NCI-H2029 treated with DMSO at 0.1 percent for 48 hours (cell line): ENCODE data around the gene GADD45A.
A peak's percentile ranks its signal among the peaks of the same experiment; 100 is the strongest.

Experiments
- DNase-seq: peaks from one replicate; lab custom pipeline; 2025; lab: John Stamatoyannopoulos, UW

GADD45A gene

DNA sequence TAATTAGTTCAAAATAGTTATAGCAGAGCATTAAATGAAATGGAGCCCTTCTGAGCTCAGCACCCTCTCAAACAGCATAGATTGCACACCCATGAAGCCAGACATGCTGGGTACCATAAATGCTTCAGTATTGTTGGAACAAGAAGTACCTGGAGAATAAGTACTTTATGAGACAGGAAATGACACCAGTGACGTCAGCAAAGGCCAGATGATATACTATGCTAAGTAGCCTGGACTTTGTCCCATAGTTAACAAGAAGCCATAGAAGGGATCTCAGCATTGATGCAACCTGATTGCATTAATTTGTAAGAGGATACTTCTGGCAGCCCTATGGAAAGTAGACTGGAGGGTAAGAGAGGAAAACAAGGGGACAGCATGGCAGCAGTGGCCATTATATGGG, 16.3 kb upstream of the GADD45A start:
- no peak for DNase-seq

DNA sequence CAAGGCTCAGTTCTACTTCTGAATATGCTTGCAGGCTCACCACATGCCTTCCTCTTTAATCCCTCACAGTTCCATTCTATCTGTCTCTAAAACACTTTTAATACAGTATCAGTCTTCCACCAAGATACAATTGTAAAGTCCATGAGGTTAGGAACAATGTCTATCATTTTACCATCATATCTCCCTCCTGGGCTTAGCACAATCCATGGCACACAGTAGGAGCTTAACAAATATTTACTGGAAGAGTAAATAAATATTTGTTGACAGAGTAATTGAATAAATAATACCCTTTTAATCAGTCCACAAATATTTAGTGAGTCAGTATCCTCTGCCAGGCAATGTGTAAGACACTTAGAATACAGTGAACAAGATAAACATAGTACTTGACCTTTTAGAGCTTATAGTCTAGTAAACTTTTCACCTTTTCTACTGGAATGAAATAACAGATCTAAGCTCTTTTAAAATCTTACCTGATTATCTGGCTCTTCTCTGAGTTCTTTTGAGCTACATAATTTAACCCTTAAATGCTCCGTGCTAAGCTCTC, 12.7 kb upstream of the GADD45A start:
- peak; percentile 18 for DNase-seq

DNA sequence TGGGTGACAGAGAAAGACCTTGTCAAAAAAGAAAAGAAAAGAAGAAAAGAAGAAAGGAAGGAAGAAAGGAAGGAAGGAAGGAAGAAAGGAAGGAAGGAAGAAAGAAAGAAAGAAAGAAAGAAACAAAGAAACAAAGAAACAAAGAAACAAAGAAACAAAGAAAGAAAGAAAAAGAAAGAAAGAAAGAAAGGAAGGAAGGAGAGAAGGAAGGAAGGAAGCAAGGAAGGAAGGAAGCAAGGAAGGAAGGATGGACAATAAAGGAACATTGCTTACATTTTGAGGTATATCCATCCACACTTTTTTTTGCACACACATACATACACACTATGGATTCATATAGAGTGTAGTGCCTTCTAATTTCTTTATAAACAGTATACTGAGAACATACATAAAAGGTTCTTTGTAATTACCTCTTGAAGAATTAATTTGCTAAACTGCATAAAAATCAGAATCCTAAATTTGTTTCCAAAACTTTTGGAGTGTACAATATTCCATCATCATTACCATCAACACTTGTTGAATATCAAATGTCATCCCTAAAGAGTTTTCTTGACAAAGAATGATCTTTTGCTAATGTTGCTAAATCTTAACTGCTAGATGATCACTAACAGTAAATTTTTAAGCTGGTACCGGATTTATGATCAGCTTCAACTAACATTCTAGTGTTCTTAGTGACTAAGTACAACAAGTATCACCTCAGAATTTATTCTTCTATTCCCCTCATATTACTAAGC, 11.4 kb upstream of the GADD45A start:
- DNase-seq, result no peak

DNA sequence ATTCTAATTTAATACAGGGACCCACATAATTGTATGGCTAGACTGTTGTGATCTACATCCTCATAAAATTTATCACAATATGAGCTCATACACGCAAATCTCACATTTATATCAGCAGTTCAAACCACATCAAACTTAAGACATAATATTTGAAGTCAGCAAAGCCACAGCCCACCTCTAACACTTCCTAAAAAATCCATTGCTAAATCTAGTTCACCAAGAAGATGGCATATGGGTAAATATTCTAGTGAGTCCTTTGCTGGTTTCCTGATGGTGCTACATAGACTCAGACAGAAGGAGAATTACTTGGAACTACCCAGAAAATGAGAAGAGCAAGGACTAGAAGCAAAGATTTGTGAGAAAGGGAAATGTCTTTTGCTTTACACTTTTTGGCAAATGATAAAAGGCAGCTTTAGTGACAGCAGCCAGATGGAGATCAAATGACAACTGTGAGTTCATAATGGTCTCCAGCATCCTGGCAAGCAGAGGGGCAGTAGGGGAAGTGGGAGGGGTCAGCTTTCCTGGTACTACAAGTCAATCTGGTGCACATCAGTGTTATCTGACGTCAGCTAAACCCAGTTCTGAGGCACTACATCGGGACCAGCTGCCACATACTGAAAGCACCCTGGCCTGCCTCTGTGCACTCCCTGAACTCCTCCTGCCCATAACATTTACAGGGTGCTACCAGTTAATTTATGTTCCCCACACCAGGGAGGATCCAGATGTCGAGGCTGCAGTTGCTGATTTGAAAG, 10.6 kb upstream of the GADD45A start:
- peak; percentile 92 for DNase-seq

DNA sequence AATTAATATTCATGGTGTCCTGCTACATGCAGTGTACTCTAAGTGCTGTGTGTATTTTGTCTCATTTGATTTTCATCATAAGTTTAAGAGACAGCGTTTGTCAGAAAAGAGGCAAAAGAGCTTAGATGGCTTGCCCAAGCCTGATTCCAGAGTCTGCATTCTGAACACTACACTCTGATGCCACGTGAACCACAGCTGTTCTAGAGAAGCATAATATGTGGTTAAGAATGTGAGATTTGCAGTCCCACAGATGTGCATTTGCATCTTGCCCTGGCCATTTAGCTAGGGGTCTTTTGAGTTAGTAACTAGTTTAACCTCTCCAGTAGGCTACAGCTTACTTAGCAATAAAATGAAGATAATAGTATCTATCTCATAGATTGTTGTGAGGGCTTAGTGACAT, 9.2 kb upstream of the GADD45A start:
- DNase-seq, result no peak

DNA sequence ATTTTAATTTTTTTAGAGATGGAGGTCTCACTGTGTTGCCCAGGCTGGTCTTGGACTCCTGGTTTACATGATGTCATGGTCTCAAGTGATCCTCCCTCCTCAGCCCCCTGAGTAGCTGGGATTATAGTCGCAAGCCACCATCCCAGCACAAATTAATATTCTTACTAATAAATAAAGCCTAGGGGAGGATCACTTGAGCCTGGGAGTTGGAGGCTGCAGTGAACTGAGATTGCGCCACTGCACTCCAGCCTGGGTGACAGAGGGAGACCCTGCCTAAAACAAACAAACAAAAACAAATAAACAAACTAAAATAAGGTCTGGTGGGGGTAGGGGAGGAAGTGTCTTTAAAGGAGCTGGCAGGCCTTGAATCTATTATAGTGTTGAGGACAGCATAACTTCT, 8.7 kb upstream of the GADD45A start:
- DNase-seq, result no peak

DNA sequence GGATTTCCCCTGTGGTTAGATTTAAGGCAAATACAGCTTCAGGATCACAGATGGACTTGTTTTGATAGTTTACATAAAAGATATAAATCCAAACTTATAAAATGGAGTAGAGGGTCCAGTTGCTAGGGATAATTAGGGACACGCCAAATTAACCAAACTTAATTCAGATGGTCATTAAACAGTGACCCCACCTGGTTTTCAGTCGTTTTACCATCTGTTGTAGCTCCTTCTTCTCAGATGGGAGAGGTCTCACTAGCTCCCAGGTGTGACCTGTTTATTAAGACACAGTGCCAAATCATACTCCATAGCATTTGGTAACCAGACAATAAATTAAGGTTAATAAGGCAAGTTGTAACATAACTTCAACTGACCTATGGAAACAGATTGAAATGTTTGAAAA, 8.1 kb upstream of the GADD45A start:
- no peak for DNase-seq

DNA sequence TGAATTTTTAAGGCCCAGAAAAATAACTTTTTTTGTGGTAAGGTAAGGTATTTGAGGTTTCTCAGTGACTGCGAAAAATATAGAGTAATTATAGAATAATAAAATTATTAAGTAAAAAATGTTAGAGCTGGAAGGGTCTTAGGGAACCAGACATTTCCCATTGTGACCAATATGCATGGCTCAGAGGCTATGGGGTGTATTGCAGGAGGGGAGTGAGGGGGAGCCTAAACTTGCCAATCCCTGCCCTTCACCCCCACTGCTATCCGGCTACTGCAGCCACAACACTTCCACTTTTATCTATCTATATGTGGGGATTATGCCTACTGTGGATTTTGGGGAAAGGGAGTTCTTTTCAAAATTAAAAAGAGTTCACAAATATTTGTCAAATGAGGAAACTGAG, 7.6 kb upstream of the GADD45A start:
- DNase-seq, result no peak

DNA sequence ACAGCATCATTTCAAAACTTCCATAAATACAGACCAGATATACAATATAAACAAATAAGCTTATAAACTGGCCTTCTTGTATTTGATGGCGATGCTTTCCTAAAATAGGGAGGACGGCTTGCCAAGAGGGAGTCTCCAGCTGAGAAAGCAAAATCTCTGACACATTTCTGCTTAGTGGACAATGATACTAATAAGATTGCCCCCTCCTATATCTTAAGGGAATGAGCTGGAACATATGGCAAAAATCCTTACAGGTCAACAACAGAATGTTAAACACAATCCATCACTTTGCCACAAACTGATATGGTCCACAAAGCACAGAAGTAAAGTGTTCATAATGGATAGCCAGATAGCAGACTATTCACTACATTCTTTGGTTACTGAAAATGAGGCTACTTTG, 7.1 kb upstream of the GADD45A start:
- no peak for DNase-seq

DNA sequence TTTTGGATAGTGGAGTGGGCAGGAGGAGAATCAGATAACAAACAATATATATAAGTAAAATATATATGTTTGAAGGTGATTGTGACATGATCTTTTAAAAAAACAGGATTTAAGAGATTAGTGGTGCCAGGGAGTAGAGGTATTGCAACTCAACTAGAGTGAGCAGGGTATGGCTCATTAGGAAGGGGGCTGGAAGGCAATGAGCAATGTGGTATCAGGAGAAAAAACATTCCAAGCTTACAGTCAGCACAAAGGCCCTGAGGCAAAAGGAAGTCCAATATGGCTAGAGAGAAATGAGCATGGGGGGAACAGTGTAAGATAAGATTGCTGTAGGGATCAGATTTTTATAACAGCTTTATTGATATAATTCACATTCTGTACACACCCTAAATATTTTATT, 5.3 kb upstream of the GADD45A start:
- DNase-seq, result no peak

DNA sequence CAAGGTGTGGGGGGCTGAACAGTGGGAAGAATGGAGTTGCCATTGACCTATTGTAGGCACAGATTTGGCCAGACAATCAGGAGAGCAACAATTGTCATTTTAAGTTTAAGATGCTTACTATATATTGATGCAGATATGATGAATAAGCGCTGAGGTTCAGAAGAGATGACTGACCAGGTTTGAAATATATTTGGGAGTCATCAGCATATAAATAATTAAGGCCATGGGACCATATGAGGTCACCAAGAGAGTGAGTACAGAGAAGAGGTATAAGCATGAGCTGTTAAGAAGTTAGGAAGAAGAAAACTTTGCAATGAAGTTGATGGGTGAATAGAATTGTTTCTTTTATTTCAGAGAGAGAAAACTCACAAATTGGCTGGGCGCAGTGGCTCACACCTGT, 4.5 kb upstream of the GADD45A start:
- no peak for DNase-seq

DNA sequence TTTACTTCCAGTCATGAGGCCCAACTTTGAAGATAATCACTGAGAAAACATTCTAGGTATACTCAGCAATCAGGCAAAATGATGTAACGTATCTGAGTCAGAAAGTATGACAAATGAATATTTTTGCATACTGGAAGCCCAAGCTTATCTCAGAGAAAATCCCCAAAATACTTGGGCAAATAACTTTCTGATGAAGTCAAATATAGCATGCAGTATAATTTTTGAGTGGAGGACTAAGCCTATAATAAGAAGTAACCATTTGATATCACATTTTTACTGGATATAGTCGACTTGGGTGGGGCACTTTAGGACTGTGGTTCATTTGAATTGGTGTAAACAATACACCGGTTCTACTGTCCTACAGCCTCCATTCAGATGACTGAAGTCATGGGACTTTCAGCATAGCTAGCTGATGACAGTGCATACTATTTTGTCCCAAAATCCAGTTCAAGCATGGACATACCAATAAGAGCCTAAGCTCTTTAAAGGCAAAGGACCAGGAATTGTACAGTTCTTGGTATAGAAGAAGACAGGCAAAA, 2.3 kb upstream of the GADD45A start:
- DNase-seq, result no peak

DNA sequence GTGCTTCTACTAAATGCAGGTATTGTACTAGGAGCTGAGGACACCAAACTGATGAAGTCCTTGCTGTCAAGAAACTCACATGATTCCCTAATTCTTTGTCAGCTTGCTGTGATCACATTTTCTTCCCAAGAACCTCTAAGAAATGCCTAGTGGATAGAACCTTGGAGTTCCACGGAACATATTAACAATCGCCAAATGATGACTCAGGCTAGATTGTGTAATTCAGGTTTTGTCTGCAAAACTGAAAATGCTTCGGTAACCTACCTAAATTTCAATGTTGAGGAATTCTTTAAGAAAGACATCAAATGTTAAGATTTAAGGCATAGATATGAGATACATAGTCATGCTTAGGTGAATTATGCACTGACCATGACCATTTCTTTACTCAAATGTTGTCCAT, 1.7 kb upstream of the GADD45A start:
- DNase-seq, result no peak

DNA sequence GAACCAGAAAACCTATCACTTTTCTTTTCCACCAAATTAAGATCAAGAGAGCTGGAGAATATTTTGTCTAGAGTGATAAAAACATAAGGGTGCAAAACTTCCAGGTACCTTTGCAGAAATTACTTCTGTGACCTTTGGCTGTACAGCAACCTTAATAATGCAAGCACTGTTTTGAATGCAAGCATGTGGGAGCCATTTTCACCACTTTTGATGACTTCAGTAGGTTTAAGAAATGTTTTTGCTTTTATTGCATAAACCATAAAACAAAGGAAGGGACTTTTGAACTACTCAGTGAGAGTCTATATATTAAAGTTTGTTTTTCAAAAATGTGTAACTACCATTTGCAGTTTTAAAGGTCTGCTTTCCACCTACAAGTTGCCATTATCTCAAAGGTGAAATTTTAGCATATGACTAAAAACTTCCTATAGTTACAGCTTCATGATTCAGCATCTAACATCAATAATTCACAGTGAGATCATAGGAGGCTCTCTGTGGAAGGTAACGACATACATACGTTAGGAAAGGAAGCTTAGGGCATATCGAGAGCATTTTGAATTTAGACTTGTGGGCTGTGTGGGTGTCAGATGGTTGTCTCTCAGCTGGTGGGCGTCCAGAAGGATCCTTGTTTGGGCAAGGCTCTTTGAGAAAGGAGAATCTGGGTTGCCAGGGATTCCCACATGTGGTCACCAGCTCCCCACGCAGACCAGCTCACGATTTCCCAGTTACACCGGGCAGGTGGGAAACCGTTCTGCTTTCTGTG, 1.1 kb upstream of the GADD45A start:
- no peak for DNase-seq

DNA sequence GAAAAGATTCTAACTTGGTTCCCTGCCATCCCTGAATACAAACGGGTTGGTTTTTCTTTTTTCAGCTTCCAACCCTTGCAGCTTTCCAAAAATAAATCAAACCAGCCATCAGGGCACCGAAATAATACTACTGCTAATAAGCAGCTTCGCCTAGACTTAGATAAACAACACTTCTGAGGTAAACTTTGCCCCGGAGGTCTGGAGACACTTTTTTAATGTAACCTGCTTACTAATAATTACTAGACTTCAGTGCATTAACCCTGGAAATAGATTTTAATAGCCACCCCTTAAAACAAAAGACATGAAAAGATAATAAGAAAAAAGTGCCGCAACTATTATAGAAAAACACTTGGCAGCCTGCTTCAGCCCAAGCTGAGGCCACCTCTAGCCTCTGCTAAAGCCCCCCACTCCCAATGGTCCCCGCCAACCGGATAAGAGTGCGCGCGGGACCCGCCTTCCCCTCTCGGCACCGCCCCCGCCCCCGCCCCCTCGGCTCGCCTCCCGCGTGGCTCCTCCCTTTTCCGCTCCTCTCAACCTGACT, 405 bp upstream of the GADD45A start:
- no peak for DNase-seq

DNA sequence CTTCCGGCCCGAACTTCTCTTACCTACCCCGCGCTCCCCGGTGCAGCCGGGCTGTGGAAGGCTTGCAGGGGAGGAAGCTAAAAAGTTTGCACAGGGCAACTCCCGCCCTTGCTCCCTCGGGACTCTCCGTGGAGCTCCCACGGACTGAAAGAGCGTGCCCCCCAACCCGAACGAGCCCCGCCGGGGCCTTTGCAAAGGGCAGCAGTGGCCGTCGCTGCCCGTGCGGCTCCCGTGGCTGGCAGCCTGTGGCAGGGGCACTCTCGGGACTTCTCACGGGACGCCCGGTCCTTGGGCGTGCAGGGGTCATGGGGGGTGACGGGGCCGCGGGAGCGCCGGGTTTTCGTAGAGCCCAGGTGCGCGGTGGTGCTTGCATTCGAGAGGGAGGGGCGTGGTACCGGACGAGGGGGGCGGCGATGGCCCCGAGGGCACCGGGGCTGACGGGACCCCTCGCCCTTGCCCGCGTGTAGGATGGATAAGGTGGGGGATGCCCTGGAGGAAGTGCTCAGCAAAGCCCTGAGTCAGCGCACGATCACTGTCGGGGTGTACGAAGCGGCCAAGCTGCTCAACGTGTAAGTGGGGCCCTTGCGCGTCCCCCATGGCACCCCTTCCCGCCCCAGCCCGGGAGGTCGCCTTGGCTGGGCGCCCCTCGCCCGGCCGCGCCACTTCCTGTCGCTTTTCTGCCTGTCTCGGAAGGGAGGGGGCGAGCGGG, 711 bp downstream of the GADD45A start:
- no peak for DNase-seq

DNA sequence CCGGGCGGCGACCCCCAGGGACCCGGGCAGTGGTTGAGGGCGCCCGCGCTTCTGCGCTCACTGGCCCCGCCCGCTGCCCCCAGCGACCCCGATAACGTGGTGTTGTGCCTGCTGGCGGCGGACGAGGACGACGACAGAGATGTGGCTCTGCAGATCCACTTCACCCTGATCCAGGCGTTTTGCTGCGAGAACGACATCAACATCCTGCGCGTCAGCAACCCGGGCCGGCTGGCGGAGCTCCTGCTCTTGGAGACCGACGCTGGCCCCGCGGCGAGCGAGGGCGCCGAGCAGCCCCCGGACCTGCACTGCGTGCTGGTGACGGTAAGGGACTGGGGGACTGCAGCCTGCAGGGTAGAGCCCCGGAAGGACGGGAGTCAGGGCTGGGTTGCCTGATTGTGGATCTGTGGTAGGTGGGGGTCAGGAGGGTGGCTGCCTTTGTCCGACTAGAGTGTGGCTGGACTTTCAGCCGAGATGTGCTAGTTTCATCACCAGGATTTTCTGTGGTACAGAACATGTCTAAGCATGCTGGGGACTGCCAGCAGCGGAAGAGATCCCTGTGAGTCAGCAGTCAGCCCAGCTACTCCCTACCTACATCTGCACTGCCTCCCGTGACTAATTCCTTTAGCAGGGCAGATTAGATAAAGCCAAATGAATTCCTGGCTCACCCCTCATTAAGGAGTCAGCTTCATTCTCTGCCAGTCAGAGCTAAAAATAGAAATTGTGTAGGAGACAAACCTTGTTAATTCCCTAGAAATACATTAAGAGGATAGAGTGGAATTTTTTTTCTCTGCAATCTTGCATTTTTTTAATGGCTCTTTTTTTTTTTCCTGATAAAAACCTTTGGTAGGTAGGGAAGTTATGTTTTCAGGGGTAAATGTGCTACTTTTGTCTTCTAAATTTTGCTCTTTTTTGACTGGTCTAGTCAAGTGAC, 1.5 kb downstream of the GADD45A start:
- no peak for DNase-seq

DNA sequence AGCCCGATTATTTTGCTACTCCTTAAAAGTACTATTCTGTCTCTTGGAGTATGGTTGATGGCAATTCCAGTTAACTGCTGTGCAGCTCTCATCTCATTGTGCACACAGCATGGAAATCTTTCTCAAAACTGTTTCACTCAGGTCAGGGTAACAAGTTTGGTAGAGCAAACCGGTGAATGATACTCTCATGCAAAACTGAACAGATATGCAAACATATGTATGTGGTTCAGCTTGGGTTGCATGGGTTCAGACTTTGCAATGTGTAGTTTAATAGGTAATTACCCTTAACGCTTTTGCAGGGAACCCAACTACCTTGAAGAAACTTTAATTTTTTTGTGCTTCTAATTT, 2.2 kb downstream of the GADD45A start:
- DNase-seq, result no peak

DNA sequence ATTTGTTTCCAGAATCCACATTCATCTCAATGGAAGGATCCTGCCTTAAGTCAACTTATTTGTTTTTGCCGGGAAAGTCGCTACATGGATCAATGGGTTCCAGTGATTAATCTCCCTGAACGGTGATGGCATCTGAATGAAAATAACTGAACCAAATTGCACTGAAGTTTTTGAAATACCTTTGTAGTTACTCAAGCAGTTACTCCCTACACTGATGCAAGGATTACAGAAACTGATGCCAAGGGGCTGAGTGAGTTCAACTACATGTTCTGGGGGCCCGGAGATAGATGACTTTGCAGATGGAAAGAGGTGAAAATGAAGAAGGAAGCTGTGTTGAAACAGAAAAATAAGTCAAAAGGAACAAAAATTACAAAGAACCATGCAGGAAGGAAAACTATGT, 2.6 kb downstream of the GADD45A start:
- DNase-seq, result no peak

DNA sequence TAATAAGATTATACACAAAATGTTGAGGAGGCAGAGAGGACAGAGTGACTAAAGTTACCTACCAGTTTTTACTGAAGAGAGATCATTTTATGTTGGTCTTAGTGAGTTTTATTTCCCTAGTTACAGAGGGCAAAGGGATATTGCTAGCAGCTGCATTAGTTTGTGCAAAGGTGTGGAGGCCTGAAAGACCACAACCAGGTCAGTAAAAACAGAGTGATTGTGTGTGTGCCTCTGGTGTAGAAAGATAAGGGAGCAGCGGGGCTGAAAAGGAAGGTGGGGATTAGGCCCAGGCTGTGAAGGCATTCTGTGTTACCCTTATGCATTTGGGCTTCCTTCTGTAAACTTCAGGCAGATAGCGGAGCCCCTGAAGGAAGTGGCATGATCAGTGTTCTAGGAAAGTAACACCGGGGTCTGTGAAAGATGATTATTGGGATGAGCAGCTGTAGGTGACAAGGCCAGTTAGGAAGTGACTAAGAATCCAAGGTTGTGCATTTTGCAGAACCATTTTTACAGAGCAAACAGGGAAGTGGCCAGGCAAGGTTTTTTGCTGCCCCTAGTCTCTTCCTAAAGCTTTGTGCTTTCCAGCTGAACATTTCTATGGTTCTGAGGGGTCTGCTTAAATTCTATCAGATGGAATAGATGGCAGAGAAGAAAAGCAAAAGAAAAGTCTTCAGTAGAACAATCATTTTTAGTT, 3.7 kb downstream of the GADD45A start:
- no peak for DNase-seq
